Activated T-helper 17 cell treated with anti-CD3 and anti-CD28 coated beads, Interleukin-2, amount 50 U/mL, for 72 hours (primary cell): ENCODE measurements around the gene TSHZ2. TPM values are rescaled to one million over a fixed set of nuclear protein-coding genes. Genes with fewer than 3 reads are reported as not detected.
"Not testable (repeated sequence)": the region's sequence is repeated elsewhere in the genome, so short reads cannot be mapped to it uniquely, and the experiment has no call there.

Experiments
- ATAC-seq: fragments of 150-1000 bp; cut with Tn5 transposase; replicated peaks from 2 replicates; pipeline ENCODE4 v1.10.0; 2021; ENCODE audit warnings: mild to moderate bottlenecking, moderate library complexity
- H3K27ac Mint-ChIP-seq: one replicate; pipeline ENCODE4 v1.8.0; 2022; ENCODE audit warnings: mixed read lengths
- H3K27me3 Mint-ChIP-seq: one replicate; pipeline ENCODE4 v1.8.0; 2022; ENCODE audit warnings: mixed read lengths
- H3K36me3 Mint-ChIP-seq: one replicate; pipeline ENCODE4 v1.8.0; 2022; ENCODE audit warnings: low read depth, mild to moderate bottlenecking, mixed read lengths
- H3K4me1 Mint-ChIP-seq: one replicate; pipeline ENCODE4 v1.8.0; 2022; ENCODE audit warnings: mixed read lengths
- H3K4me3 Mint-ChIP-seq: one replicate; pipeline ENCODE4 v1.8.0; 2022; ENCODE audit warnings: mild to moderate bottlenecking, mixed read lengths
- H3K9me3 Mint-ChIP-seq: one replicate; pipeline ENCODE4 v1.8.0; 2022; ENCODE audit warnings: mixed read lengths
- total RNA-seq, 2 donors: library from RNA; stranded (reverse); gene quantifications; one replicate each; pipeline ENCODE4 v1.2.3, GENCODE V29; 2022

Gene TSHZ2
- total RNA-seq, 2 donors from 2014 or later, result 29.8 to 58.2 TPM

- Mint-ChIP-seq H3K9me3 (no peaks in the 10 kb centered on the region), H3K27ac (peak overlapping the region; percentile 81), H3K4me3 (peak overlapping the region; percentile 15), H3K36me3 (peaks cover 5% of the 10 kb centered on the region), H3K27me3 (no peaks in the 10 kb centered on the region), H3K4me1 (peaks cover 5% of the 10 kb centered on the region)
- ATAC-seq, result no peak
Observed at GRCh38 chr20:53079828-53080686, 107.9 kb downstream of the TSHZ2 start.

- Mint-ChIP-seq H3K27me3 (no peaks in the 10 kb centered on the region), H3K4me1 (peaks cover 5% of the 10 kb centered on the region), H3K4me3 (peak overlapping the region; percentile 15), H3K27ac (peak overlapping the region; percentile 81), H3K9me3 (no peaks in the 10 kb centered on the region), H3K36me3 (peaks cover 5% of the 10 kb centered on the region)
- ATAC-seq, result no peak
Observed at GRCh38 chr20:53080687-53080962, 108.5 kb downstream of the TSHZ2 start.

GRCh38 chr20:53080969-53081871, 109.1 kb downstream of the TSHZ2 start:
- Mint-ChIP-seq H3K9me3 (no peaks in the 10 kb centered on the region), H3K27me3 (no peaks in the 10 kb centered on the region), H3K27ac (peak overlapping the region; percentile 81), H3K4me3 (peak overlapping the region; percentile 46), H3K4me1 (peaks cover 5% of the 10 kb centered on the region), H3K36me3 (peaks cover 5% of the 10 kb centered on the region)
- peak; percentile 27 for ATAC-seq

- no peak for ATAC-seq
- Mint-ChIP-seq H3K27ac (peak overlapping the region; percentile 81), H3K27me3 (no peaks in the 10 kb centered on the region), H3K9me3 (no peaks in the 10 kb centered on the region), H3K36me3 (peaks cover 5% of the 10 kb centered on the region), H3K4me1 (peaks cover 6% of the 10 kb centered on the region), H3K4me3 (peak overlapping the region; percentile 46)
Observed at GRCh38 chr20:53081916-53082863, 110.0 kb downstream of the TSHZ2 start.

GRCh38 chr20:53083411-53083810, 111.3 kb downstream of the TSHZ2 start:
- Mint-ChIP-seq H3K4me1 (peaks cover 13% of the 10 kb centered on the region), H3K27ac (no peak overlapping the region), H3K36me3 (peaks cover 5% of the 10 kb centered on the region), H3K9me3 (no peaks in the 10 kb centered on the region), H3K4me3 (no peak overlapping the region), H3K27me3 (no peaks in the 10 kb centered on the region)
- no peak for ATAC-seq

GRCh38 chr20:53084408-53084997, 112.3 kb downstream of the TSHZ2 start:
- Mint-ChIP-seq H3K4me1 (peaks cover 13% of the 10 kb centered on the region), H3K27ac (no peak overlapping the region), H3K9me3 (no peaks in the 10 kb centered on the region), H3K36me3 (peaks cover 5% of the 10 kb centered on the region), H3K4me3 (no peak overlapping the region), H3K27me3 (no peaks in the 10 kb centered on the region)
- ATAC-seq, result no peak

GRCh38 chr20:53085720-53086119, 113.6 kb downstream of the TSHZ2 start:
- no peak for ATAC-seq
- H3K36me3 Mint-ChIP-seq, result no peaks in the 10 kb centered on the region
- no peaks in the 10 kb centered on the region for H3K9me3 Mint-ChIP-seq
- H3K4me3 Mint-ChIP-seq, result no peak overlapping the region
- H3K27me3 Mint-ChIP-seq, result no peaks in the 10 kb centered on the region
- H3K4me1 Mint-ChIP-seq, result peaks cover 13% of the 10 kb centered on the region
- H3K27ac Mint-ChIP-seq, result no peak overlapping the region

GRCh38 chr20:53087037-53087777, 115.0 kb downstream of the TSHZ2 start:
- H3K4me1 Mint-ChIP-seq, result peaks cover 8% of the 10 kb centered on the region
- no peaks in the 10 kb centered on the region for H3K36me3 Mint-ChIP-seq
- H3K27me3 Mint-ChIP-seq, result no peaks in the 10 kb centered on the region
- no peaks in the 10 kb centered on the region for H3K9me3 Mint-ChIP-seq
- H3K4me3 Mint-ChIP-seq, result peak overlapping the region; percentile 18
- ATAC-seq, result peak; percentile 47
- H3K27ac Mint-ChIP-seq, result peak overlapping the region; percentile 62

GRCh38 chr20:53088786-53089185, 116.6 kb downstream of the TSHZ2 start:
- H3K9me3 Mint-ChIP-seq, result no peaks in the 10 kb centered on the region
- no peaks in the 10 kb centered on the region for H3K36me3 Mint-ChIP-seq
- peaks cover 8% of the 10 kb centered on the region for H3K4me1 Mint-ChIP-seq
- H3K27me3 Mint-ChIP-seq, result no peaks in the 10 kb centered on the region
- no peak overlapping the region for H3K4me3 Mint-ChIP-seq
- no peak for ATAC-seq
- no peak overlapping the region for H3K27ac Mint-ChIP-seq

- ATAC-seq, H3K27ac Mint-ChIP-seq, H3K27me3 Mint-ChIP-seq, H3K9me3 Mint-ChIP-seq, H3K4me3 Mint-ChIP-seq, H3K4me1 Mint-ChIP-seq, H3K36me3 Mint-ChIP-seq: not testable (repeated sequence)
Observed at GRCh38 chr20:53089851-53090250, 117.7 kb downstream of the TSHZ2 start.

GRCh38 chr20:53091789-53092188, 119.6 kb downstream of the TSHZ2 start:
- Mint-ChIP-seq H3K4me1 (peaks cover 8% of the 10 kb centered on the region), H3K9me3 (no peaks in the 10 kb centered on the region), H3K36me3 (peaks cover 9% of the 10 kb centered on the region), H3K27me3 (no peaks in the 10 kb centered on the region), H3K27ac (no peak overlapping the region), H3K4me3 (no peak overlapping the region)
- no peak for ATAC-seq

- no peak for ATAC-seq
- Mint-ChIP-seq H3K36me3 (peaks cover 9% of the 10 kb centered on the region), H3K4me1 (peaks cover under 1% of the 10 kb centered on the region), H3K9me3 (no peaks in the 10 kb centered on the region), H3K4me3 (no peak overlapping the region), H3K27me3 (no peaks in the 10 kb centered on the region), H3K27ac (no peak overlapping the region)
Observed at GRCh38 chr20:53092772-53093300, 120.7 kb downstream of the TSHZ2 start.

- ATAC-seq, result no peak
- Mint-ChIP-seq H3K4me3 (no peak overlapping the region), H3K27me3 (no peaks in the 10 kb centered on the region), H3K36me3 (peaks cover 9% of the 10 kb centered on the region), H3K4me1 (peaks cover 3% of the 10 kb centered on the region), H3K9me3 (no peaks in the 10 kb centered on the region), H3K27ac (no peak overlapping the region)
Observed at GRCh38 chr20:53097371-53097770, 125.2 kb downstream of the TSHZ2 start.
